CD8-positive, alpha-beta memory T cell (primary cell): Measurements from ENCODE around the gene SEMA4C. TPM values are rescaled to one million over a fixed set of nuclear protein-coding genes. Genes with fewer than 3 reads are reported as not detected.

Experiments used
- CTCF ChIA-PET: fragments of 350-600 bp; sonication (Branson Sonifier 250); formaldehyde crosslinking; loops from one replicate; lab custom pipeline; 2021; ENCODE audit warnings: antibody characterized with exemption; lab: Charles Lee
- POLR2A ChIA-PET: fragments of 350-600 bp; sonication (Branson Sonifier 250); formaldehyde crosslinking; loops from one replicate; lab custom pipeline; 2021; ENCODE audit warnings: antibody characterized with exemption; lab: Charles Lee
- DNase-seq, 5 donors: peaks; one replicate each; pipeline versions ENCODE4 v3.0.0 to v3.0.0-alpha.2; 2020 to 2022; ENCODE audit warnings: mixed read lengths in 1 of 5
- H3K27ac ChIP-seq: one replicate; pipeline ENCODE4 v1.7.0; 2013; ENCODE audit warnings: low read depth, mild to moderate bottlenecking, low read length, moderate library complexity
- H3K27me3 ChIP-seq: 2 replicates; pipeline ENCODE4 v1.7.0; 2013; ENCODE audit warnings: low read length, mild to moderate bottlenecking; ENCODE audit not compliant: insufficient read depth, poor library complexity, severe bottlenecking
- H3K36me3 ChIP-seq: 2 replicates; pipeline ENCODE4 v1.7.0; 2013; ENCODE audit warnings: mild to moderate bottlenecking, low read length, moderate library complexity; ENCODE audit not compliant: insufficient read depth
- H3K4me1 ChIP-seq: 2 replicates; pipeline ENCODE4 v1.7.0; 2013; ENCODE audit warnings: mild to moderate bottlenecking, low read length, moderate library complexity; ENCODE audit not compliant: insufficient read depth
- H3K4me3 ChIP-seq: 2 replicates; pipeline ENCODE4 v1.7.0; 2013; ENCODE audit warnings: mild to moderate bottlenecking, low read length
- H3K9me3 ChIP-seq: 2 replicates; pipeline ENCODE4 v1.7.0; 2013; ENCODE audit warnings: mild to moderate bottlenecking, low read length
- H3K27ac Mint-ChIP-seq, 8 donors: one replicate each; pipeline ENCODE4 v1.8.0; 2020 to 2021; ENCODE audit warnings: mixed read lengths in 8 of 8, mild to moderate bottlenecking in 6 of 8, inconsistent platforms in 3 of 8, moderate library complexity in 3 of 8
- H3K27me3 Mint-ChIP-seq, 2 donors: one replicate each; pipeline ENCODE4 v1.8.0; 2020 to 2021; ENCODE audit warnings: mixed read lengths in 2 of 2, mild to moderate bottlenecking in 1 of 2, moderate library complexity in 1 of 2
- H3K36me3 Mint-ChIP-seq, 3 donors: one replicate each; pipeline ENCODE4 v1.8.0; 2020 to 2021; ENCODE audit warnings: mixed read lengths in 3 of 3, inconsistent platforms in 1 of 3, mild to moderate bottlenecking in 1 of 3
- H3K4me1 Mint-ChIP-seq, 3 donors: one replicate each; pipeline ENCODE4 v1.8.0; 2020 to 2021; ENCODE audit warnings: mixed read lengths in 3 of 3, inconsistent platforms in 1 of 3, mild to moderate bottlenecking in 1 of 3
- H3K4me3 Mint-ChIP-seq, 7 donors: one replicate each; pipeline ENCODE4 v1.8.0; 2020 to 2021; ENCODE audit warnings: mixed read lengths in 7 of 7, mild to moderate bottlenecking in 6 of 7, moderate library complexity in 4 of 7, inconsistent platforms in 2 of 7
- H3K9me3 Mint-ChIP-seq, 5 donors: one replicate each; pipeline ENCODE4 v1.8.0; 2020 to 2022; ENCODE audit warnings: mixed read lengths in 5 of 5, mild to moderate bottlenecking in 3 of 5, moderate library complexity in 2 of 5, inconsistent platforms in 1 of 5
- polyA plus RNA-seq: library from polyadenylated mRNA; unstranded; fragments of 300-500 nt; fragmentation: Illumina TruSeq; gene quantifications from one replicate; pipeline ENCODE4 v1.2.3, GENCODE V29; 2021
- total RNA-seq, 2 experiments: library from RNA; stranded (reverse); gene quantifications; one replicate each; pipeline ENCODE4 v1.2.3, GENCODE V29; 2021

SEMA4C gene
- total and polyA plus RNA-seq, 3 experiments from 2014 or later = 7.1 to 18.7 (median 16.6) TPM

GRCh38 chr2:96810783-96811192, 59.1 kb downstream of the SEMA4C start:
- no peaks in the 10 kb centered on the region for H3K27me3 Mint-ChIP-seq
- H3K27ac Mint-ChIP-seq = peak overlapping the region in 3 of 8 donors; percentile 23 to 60 (median 38)
- no peak for DNase-seq
- H3K4me1 Mint-ChIP-seq = peaks cover 43 to 68% (median 54%) of the 10 kb centered on the region in 3 donors
- H3K9me3 ChIP-seq = no peaks in the 10 kb centered on the region
- peak overlapping the region in 1 of 7 donors; percentile 24 for H3K4me3 Mint-ChIP-seq
- H3K4me1 ChIP-seq = peaks cover 29% of the 10 kb centered on the region
- ChIA-PET POLR2A (no interaction called here), CTCF (interaction anchor here (1.4 kb wide), 1 partner anchor 47 kb away, joined by 5 read pairs; the partner anchor contains the start of gene ANKRD39)
- no peaks in the 10 kb centered on the region for H3K9me3 Mint-ChIP-seq
- H3K27me3 ChIP-seq = no peaks in the 10 kb centered on the region
- no peak overlapping the region for H3K27ac ChIP-seq
- H3K36me3 ChIP-seq = no peaks in the 10 kb centered on the region
- H3K36me3 Mint-ChIP-seq = peaks cover 0 to 29% (median 5%) of the 10 kb centered on the region in 3 donors
- no peak overlapping the region for H3K4me3 ChIP-seq

GRCh38 chr2:96809951-96810782, 59.7 kb downstream of the SEMA4C start:
- POLR2A ChIA-PET = interaction anchor here (0.6 kb wide), 1 partner anchor 42 kb away, joined by 3 read pairs; no protein-coding TSS in a partner anchor
- CTCF ChIA-PET = interaction anchor here (0.9 to 1.4 kb wide), 2 partner anchors 9 to 48 kb away, joined by 3 to 5 read pairs; partner anchors contain the start of gene ANKRD39

More at GRCh38 chr2:96809951-96810782, 59.7 kb downstream of the SEMA4C start:
- Histone ChIP-seq H3K27me3 (no peaks in the 10 kb centered on the region), H3K4me1 (peaks cover 27% of the 10 kb centered on the region), H3K27ac (no peak overlapping the region), H3K4me3 (no peak overlapping the region), H3K9me3 (no peaks in the 10 kb centered on the region), H3K36me3 (no peaks in the 10 kb centered on the region)
- Mint-ChIP-seq H3K27ac (peak overlapping the region in 4 of 8 donors; percentile 6 to 47 (median 8)), H3K4me1 (peaks cover 39 to 65% (median 49%) of the 10 kb centered on the region in 3 donors), H3K9me3 (no peaks in the 10 kb centered on the region), H3K27me3 (no peaks in the 10 kb centered on the region), H3K4me3 (no peak overlapping the region), H3K36me3 (peaks cover 0 to 26% (median 5%) of the 10 kb centered on the region in 3 donors)
- DNase-seq = no peak

Other genes starting within 250 kb of the SEMA4C start
- gene KANSL3, start 231.8 kb downstream of the SEMA4C start, total RNA-seq = 10 to 100 TPM; 42.2 to 46.6 TPM
- gene KANSL3, start 231.8 kb downstream of the SEMA4C start, polyA plus RNA-seq = 18.3 TPM
- gene FER1L5, start 227.3 kb downstream of the SEMA4C start, total RNA-seq = not detected
- not detected for gene FER1L5, start 227.3 kb downstream of the SEMA4C start, polyA plus RNA-seq
- gene LMAN2L, start 130.0 kb downstream of the SEMA4C start, total RNA-seq = 1 to 10 TPM; 9.4 to 9.9 TPM
- 25.9 TPM for gene LMAN2L, start 130.0 kb downstream of the SEMA4C start, polyA plus RNA-seq
- 1 to 10 TPM; 6.9 to 7.2 TPM for gene CNNM4, start 109.2 kb downstream of the SEMA4C start, total RNA-seq
- gene CNNM4, start 109.2 kb downstream of the SEMA4C start, polyA plus RNA-seq = 4.1 TPM
- gene CNNM3, start 53.8 kb downstream of the SEMA4C start, total RNA-seq = 10 to 100 TPM; 32.6 to 36.6 TPM
- 13.0 TPM for gene CNNM3, start 53.8 kb downstream of the SEMA4C start, polyA plus RNA-seq
- 1 to 10 TPM; 3.8 to 3.9 TPM for gene ANKRD23, start 26.1 kb downstream of the SEMA4C start, total RNA-seq
- 0.47 TPM for gene ANKRD23, start 26.1 kb downstream of the SEMA4C start, polyA plus RNA-seq
- 10 to 100 TPM; 30.9 to 32.2 TPM for gene ANKRD39, start 12.1 kb downstream of the SEMA4C start, total RNA-seq
- gene ANKRD39, start 12.1 kb downstream of the SEMA4C start, polyA plus RNA-seq = 29.6 TPM
- under 1 TPM; 0.37 to 0.38 TPM for gene FAM178B, start 116.5 kb upstream of the SEMA4C start, total RNA-seq
- gene FAM178B, start 116.5 kb upstream of the SEMA4C start, polyA plus RNA-seq = 0.43 TPM
- 10 to 100 TPM; 20.9 to 21.5 TPM for gene FAHD2B, start 224.8 kb upstream of the SEMA4C start, total RNA-seq
- gene FAHD2B, start 224.8 kb upstream of the SEMA4C start, polyA plus RNA-seq = 18.5 TPM
- 10 to 100 TPM; 18.8 to 20.4 TPM for gene ANKRD36, start 243.1 kb upstream of the SEMA4C start, total RNA-seq
- gene ANKRD36, start 243.1 kb upstream of the SEMA4C start, polyA plus RNA-seq = 11.2 TPM